GM20000 (cell line): ENCODE results near the gene EHBP1.
A peak's percentile ranks its signal among the peaks of the same experiment; 100 is the strongest.

Experiments
- DNase-seq: peaks from one replicate; pipeline ENCODE4 v3.0.0; 2012; ENCODE audit warnings: low spot score
- CTCF ChIP-seq: IDR thresholded peaks from 2 replicates; pipeline ENCODE4 v1.5.1; 2012; ENCODE audit warnings: mild to moderate bottlenecking, control low read depth; ENCODE audit errors: extremely low read depth, missing control alignments

EHBP1 gene

DNA sequence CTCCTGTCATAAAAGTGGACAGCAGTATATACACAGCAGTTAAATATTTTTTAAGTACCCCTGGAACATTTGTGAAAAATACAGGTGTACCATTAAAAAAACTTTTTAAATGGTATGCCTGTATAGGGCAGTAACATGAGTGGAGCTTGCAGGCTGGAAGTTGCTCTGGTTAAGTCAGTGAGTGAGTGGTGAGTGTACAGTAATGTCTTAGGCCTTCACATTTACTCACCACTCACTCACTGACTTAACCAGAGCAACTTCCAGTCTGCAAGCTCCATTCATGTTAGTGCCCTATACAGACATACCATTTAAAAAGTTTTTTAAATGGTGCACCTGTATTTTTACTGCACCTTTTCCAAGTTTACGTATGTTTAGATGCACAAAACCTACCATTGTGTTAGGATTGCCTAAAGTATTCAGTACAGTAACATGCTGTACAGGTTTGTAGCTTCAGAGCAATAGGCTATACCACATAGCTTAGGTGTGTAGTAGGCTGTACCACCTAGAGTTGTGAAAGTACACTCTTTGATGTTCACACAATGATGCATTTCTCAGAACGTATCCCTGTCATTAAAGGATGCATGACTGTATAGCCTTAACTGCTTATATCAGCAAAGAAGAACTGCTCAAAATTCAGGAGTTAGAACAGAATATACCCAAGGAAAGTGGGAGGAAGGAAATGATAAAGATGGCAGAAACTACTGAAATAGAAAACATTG is 112.6 kb downstream of the EHBP1 start:
- no peak for TF ChIP-seq CTCF
- no peak for DNase-seq

DNA sequence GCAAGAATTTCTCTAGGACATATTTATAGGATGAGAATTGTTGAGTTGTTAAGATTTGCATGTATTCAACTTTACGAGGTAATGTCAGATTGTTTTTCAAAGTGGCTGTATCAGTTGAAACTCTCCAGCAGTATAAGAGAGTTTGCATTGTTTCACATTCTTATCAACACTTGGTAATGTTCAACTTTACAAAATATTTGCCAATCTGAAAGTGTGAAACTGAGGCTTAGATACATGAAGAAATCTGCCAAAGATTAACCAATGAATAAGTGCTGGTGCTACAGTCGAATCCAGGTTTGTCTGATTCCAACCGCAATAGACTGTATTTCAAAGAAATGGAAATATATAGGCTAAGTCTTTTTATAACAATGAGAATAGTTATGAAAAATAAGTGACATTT is 117.0 kb downstream of the EHBP1 start:
- TF ChIP-seq CTCF: no peak
- no peak for DNase-seq

DNA sequence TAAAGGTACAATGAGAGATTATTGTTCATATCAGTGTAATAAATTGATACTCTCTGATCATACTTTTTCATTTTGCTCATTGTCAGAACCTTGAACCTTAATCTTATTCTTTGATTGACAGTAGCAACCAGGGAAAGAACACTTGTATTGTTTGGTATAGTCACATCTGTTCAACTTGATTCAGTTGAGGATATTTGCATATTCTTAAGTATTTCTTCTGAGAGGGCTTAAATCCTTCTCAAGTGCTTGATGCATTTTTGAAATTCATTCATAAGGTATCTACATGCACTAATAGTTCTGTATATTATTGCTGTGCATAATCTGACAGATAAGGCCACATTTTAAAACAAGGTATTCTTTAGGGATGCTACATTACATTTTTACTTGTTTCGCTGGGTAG is 118.9 kb downstream of the EHBP1 start:
- TF ChIP-seq CTCF: no peak
- no peak for DNase-seq

DNA sequence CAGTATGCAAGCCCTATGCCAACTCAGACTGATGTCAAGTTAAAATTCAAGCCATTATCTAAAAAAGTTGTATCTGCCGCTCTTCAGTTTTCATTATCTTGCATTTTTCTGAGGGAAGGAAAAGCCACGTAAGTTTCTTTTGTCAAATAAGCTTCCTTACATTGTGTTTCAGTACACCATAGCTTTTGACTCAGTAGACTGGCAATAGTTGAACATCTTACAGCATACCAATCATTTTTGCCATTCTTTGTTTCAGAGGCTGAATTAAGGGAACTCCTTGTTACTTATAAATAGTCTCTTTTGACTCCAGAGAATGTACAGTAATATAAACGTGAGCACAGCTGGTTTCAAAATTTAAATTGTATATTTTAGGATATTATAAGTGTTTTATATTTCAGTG is 120.6 kb downstream of the EHBP1 start:
- TF ChIP-seq CTCF: no peak
- no peak for DNase-seq

DNA sequence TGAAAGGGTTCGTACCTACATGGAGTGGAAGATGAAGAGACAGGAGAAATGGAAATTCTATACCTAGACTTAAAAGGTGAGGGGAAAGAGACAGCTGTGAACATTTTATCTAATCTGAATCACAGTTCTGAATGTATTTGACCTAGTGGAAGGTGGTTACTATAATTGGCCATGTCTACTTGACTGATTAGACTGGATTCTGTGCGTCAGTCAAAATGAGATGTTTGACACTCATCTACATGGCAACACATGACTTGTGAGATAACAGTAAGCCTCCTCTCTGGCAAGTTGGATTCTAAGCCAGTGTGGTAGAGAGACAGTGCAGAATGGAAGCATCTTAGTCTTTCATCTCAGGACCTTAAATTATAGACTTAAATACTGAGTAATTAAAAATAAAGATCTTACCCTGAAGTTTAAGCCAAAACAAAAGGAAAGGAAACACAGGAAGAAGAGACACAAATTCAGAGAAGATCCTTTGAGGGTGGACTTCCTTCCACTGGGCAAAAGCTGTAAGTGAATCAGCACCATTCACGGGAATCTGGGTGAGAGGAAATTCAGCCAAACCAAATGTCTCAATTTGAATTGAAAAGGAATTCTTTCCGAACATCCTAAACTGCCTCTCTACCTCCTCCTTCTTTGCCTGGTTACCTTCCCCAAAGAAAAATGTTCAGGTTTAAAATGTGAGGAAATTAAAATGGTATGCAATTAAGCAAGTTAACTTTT is 121.6 kb downstream of the EHBP1 start:
- no peak for TF ChIP-seq CTCF

GRCh38 chr2:62831729-62832128 is 126.2 kb downstream of the EHBP1 start:
- no peak for TF ChIP-seq CTCF
- DNase-seq: peak; percentile 40

More for the DNA sequence above, 121.6 kb downstream of the EHBP1 start:
- no peak for DNase-seq

- DNase-seq: no peak
Observed at GRCh38 chr2:62844311-62845090, 139.0 kb downstream of the EHBP1 start.

More at GRCh38 chr2:62844311-62845090, 139.0 kb downstream of the EHBP1 start:
- no peak for TF ChIP-seq CTCF
